HepG2 (cell line): ENCODE results near the gene ADPRH.

Experiments
- FIP1L1 ChIP-seq: fragments of 200-400 bp; formaldehyde crosslinking; IDR thresholded peaks from 2 replicates; pipeline ENCODE4 v1.6.1; 2018; ENCODE audit warnings: low read depth, mild to moderate bottlenecking, low read length, moderate library complexity, borderline replicate concordance; ENCODE audit not compliant: insufficient read depth
- GABPB1 ChIP-seq: IDR thresholded peaks from 2 replicates; pipeline ENCODE4 v1.6.1; 2016; ENCODE audit warnings: mild to moderate bottlenecking, missing genetic modification reagents, moderate library complexity, missing compliant biosample characterization
- MYC ChIP-seq: sonication (generic); formaldehyde crosslinking; IDR thresholded peaks from 2 replicates; pipeline ENCODE4 v1.9.0; 2021; ENCODE audit warnings: missing genetic modification reagents, borderline replicate concordance
- ZKSCAN1 ChIP-seq: fragments of 150-350 bp; IDR thresholded peaks from 2 replicates; pipeline ENCODE4 v1.6.1; 2014; ENCODE audit warnings: low read length
- ZNF550 ChIP-seq: sonication (generic); formaldehyde crosslinking; IDR thresholded peaks from 2 replicates; pipeline ENCODE4 v1.4.0; 2020; ENCODE audit warnings: mild to moderate bottlenecking, missing genetic modification reagents, borderline replicate concordance
- ZNF562 ChIP-seq: sonication (generic); formaldehyde crosslinking; IDR thresholded peaks from 2 replicates; pipeline ENCODE4 v1.8.0; 2022; ENCODE audit warnings: missing genetic modification reagents, borderline replicate concordance
- ZNF674 ChIP-seq: sonication (generic); formaldehyde crosslinking; IDR thresholded peaks from 2 replicates; pipeline ENCODE4 v1.5.0; 2020; ENCODE audit warnings: low read depth, mild to moderate bottlenecking, missing genetic modification reagents
- TF ChIP-seq, protein P1 (sequence below): sonication (generic); formaldehyde crosslinking; IDR thresholded peaks from 2 replicates; pipeline ENCODE4 v1.5.0; 2020; ENCODE audit warnings: mild to moderate bottlenecking, missing genetic modification reagents, moderate library complexity

DNA sequence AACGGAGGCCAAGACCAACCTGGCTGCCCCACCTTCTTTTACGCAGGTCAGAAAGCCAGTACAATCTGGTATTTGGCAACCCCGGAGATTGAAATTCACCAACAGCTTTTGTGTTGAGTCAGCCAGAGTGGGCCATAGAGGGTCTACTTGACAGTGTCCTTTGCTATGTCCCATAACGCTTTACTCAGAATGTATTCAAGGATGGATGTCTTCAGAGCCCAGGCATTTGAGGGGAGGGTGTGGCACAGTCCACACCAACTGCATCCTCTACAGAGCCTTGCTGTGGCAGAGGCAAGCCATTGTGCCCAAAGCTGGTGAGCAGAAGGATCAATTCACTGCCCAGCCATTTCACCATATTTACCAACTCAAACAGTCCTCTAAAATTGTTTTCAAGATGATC is 36.8 kb downstream of the ADPRH start:
- TF ChIP-seq ZKSCAN1 (no peak), MYC (no peak), FIP1L1 (no peak), ZNF562 (CRISPR knock-in tag) (no peak), GABPB1 (CRISPR knock-in tag) (no peak), ZNF550 (CRISPR knock-in tag) (no peak), ZNF674 (CRISPR knock-in tag) (no peak)
- TF ChIP-seq, protein P1, sequence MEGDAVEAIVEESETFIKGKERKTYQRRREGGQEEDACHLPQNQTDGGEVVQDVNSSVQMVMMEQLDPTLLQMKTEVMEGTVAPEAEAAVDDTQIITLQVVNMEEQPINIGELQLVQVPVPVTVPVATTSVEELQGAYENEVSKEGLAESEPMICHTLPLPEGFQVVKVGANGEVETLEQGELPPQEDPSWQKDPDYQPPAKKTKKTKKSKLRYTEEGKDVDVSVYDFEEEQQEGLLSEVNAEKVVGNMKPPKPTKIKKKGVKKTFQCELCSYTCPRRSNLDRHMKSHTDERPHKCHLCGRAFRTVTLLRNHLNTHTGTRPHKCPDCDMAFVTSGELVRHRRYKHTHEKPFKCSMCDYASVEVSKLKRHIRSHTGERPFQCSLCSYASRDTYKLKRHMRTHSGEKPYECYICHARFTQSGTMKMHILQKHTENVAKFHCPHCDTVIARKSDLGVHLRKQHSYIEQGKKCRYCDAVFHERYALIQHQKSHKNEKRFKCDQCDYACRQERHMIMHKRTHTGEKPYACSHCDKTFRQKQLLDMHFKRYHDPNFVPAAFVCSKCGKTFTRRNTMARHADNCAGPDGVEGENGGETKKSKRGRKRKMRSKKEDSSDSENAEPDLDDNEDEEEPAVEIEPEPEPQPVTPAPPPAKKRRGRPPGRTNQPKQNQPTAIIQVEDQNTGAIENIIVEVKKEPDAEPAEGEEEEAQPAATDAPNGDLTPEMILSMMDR: no peak
